ENCODE measurements around the gene LMTK2.

LMTK2 gene

GRCh38 chr7:98222533-98223195 lies 116.0 kb downstream of the LMTK2 start:
- TF ChIP-seq, protein P1, sequence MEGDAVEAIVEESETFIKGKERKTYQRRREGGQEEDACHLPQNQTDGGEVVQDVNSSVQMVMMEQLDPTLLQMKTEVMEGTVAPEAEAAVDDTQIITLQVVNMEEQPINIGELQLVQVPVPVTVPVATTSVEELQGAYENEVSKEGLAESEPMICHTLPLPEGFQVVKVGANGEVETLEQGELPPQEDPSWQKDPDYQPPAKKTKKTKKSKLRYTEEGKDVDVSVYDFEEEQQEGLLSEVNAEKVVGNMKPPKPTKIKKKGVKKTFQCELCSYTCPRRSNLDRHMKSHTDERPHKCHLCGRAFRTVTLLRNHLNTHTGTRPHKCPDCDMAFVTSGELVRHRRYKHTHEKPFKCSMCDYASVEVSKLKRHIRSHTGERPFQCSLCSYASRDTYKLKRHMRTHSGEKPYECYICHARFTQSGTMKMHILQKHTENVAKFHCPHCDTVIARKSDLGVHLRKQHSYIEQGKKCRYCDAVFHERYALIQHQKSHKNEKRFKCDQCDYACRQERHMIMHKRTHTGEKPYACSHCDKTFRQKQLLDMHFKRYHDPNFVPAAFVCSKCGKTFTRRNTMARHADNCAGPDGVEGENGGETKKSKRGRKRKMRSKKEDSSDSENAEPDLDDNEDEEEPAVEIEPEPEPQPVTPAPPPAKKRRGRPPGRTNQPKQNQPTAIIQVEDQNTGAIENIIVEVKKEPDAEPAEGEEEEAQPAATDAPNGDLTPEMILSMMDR (IDR thresholded peaks at IDR 0.05; ENCODE audit: insufficient read depth, missing control alignments), result no peak

GRCh38 chr7:98223351-98223897 lies 116.8 kb downstream of the LMTK2 start:
- FAIRE-seq (no peak), DNase-seq (ENCODE audit: insufficient read length, low spot score) (no peak)
- TF ChIP-seq, protein P1 (IDR thresholded peaks at IDR 0.05; ENCODE audit: insufficient read depth, missing control alignments), result no peak

More at GRCh38 chr7:98222533-98223195, 116.0 kb downstream of the LMTK2 start:
- FAIRE-seq, result no peak
- no peak for DNase-seq (ENCODE audit: insufficient read length, low spot score)

DNA sequence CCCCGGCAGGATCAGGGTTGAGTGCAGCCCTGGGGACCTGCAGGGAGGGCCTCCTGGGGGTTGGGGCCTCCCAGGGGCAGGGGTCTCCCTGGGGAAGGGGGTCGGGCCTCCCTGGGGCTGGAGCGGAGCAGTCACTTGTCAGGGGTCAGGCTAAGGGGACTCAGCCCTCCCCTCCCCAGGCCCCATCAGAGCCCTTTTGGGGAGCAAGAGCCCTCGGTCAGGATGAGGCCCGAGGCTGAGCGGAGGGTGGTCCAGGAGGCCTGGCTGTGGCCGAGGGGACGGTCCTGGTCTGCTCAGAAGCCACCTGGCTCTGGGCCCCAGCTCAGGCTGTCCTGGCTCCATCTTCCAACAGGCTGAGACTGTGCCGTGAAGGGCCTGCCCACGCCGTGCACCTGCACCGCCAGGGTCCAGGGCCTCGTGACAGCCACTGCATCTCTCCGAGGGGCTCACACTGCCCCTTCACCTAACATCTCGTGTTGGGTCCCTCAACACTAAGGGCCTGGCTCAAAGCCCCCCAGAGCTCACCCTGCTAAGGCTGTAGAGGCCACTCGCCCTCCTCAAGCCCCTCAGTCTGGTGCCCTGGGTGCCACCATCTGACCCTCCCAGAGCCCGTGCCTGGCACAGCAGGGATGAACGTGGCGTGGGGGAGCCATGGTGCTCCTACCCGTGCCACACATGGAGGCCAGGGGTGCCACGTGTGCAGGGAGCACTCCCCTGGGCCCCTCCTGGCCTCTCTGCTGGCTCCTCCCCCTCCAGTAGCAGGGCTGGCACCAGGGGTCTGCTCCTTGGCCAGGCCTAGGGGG lies 117.4 kb downstream of the LMTK2 start:
- TF ChIP-seq, protein P1 (IDR thresholded peaks at IDR 0.05; ENCODE audit: insufficient read depth, missing control alignments), result no peak
- no peak for FAIRE-seq

GRCh38 chr7:98224701-98225181 lies 118.1 kb downstream of the LMTK2 start:
- FAIRE-seq (no peak), DNase-seq (ENCODE audit: insufficient read length, low spot score) (no peak)
- TF ChIP-seq, protein P1 (IDR thresholded peaks at IDR 0.05; ENCODE audit: insufficient read depth, missing control alignments), result no peak

More for the DNA sequence above, 117.4 kb downstream of the LMTK2 start:
- DNase-seq (ENCODE audit: insufficient read length, low spot score), result no peak

DNA sequence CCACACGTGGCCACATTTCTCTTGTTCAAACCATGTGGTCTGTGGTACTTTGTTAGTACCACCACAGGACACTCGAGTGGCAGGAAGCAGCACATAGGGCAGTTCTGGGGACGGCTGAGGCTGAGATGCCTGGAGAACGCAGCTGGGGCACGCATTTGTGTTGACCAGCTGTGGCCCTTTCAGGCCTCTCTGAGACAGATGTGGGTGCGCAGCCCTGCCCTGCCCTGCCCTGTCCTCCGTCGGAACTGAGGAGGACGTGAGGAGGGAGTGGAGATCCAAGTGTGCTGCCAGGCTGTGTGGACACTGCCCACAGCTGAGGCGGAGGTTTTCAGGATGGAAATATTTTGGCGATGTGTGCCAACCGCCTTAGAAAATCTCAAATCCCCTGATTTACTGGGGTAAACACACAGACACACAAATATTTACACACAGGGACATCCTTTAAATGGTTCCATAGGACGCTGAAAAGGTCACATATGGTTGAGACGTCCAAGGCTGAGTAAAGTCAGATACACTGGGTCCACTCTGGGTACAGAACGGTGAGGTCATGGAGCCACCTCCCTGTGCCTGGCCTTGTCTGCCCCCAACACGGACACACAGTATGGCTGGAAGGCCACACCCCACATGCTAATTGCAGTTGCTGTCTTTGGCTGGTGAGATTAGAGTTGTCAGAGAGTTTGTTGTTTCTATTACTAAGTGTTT lies 119.4 kb downstream of the LMTK2 start:
- FAIRE-seq (no peak), DNase-seq (ENCODE audit: insufficient read length, low spot score) (no peak)
- TF ChIP-seq, protein P1 (IDR thresholded peaks at IDR 0.05; ENCODE audit: insufficient read depth, missing control alignments), result no peak

- FAIRE-seq, result no peak
- DNase-seq (ENCODE audit: insufficient read length, low spot score), result no peak
- TF ChIP-seq, protein P1 (IDR thresholded peaks at IDR 0.05; ENCODE audit: insufficient read depth, missing control alignments), result no peak
Measured at GRCh38 chr7:98227939-98228338, 121.3 kb downstream of the LMTK2 start.

Measured in D721Med (cell line).